Femur (tissue), 1 donor: ENCODE data around the gene IER5.
"Not testable (repeated sequence)": the region's sequence is repeated elsewhere in the genome, so short reads cannot be mapped to it uniquely, and the experiment has no call there.

ENCODE experiments used
- DNase-seq: peaks from one replicate; pipeline ENCODE4 v3.0.0-alpha.2; 2017

Gene IER5

GRCh38 chr1:181099152-181100014, 10.9 kb downstream of the IER5 start:
- no peak for DNase-seq

DNA sequence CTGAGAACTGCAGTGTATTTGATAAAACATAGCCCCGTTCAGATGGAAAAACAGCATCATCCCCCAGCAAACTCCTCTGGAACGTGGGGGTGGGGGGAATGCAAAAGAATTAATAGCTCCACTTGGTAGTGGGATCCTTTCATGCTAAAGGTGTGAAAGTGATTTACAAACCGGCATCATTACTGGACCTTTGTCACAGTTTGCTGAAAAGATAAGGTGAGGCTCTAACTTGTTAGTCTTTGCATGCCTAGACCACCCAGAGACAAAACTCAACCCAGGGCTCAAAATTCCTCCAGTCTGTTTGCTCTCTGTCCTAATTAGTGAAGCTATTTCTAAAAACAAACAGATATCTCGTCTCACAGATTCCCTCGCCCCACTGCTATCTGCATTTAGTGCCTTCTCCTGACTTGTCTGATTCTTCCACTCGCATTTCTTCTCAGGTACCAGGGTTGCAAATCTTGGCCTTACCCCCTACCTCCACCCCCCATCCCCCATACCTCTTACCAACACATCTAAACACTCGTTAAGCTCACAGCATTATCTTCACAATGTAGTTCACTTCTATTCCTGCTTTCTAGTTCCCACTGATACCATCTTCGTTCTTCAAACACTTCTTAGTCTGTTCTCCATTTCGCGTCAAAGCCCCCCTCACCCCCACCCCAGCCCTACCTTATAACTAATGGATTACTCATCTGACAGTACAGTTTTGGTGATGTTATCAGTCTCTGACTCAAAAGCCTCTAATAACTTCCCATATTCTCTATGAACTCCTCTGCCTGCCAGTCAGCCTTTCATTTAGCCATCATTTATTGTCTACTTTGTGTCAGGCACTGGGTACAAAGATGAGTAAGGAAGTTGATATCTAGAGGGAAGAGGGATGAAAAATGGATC, 11.8 kb downstream of the IER5 start:
- no peak for DNase-seq

DNA sequence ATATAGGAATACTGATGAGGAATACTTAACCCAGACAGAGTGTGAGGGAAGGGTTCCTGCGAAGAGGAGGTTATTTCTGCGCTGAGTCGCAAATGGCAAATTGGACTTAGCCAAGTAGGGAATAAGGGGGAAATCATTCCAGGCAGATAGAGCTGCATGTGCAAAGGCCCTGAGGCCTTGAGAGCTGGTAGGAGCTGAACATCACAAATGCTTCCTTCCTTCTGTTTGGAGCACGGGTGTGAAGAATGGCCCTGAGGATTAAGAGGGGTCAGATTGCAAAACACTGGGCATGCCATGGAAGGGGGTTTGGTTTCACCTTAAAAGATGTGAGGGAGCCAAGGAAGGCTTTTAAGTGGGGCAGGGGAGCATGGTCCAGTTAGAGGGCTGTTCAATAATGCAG, 12.4 kb downstream of the IER5 start:
- no peak for DNase-seq

DNA sequence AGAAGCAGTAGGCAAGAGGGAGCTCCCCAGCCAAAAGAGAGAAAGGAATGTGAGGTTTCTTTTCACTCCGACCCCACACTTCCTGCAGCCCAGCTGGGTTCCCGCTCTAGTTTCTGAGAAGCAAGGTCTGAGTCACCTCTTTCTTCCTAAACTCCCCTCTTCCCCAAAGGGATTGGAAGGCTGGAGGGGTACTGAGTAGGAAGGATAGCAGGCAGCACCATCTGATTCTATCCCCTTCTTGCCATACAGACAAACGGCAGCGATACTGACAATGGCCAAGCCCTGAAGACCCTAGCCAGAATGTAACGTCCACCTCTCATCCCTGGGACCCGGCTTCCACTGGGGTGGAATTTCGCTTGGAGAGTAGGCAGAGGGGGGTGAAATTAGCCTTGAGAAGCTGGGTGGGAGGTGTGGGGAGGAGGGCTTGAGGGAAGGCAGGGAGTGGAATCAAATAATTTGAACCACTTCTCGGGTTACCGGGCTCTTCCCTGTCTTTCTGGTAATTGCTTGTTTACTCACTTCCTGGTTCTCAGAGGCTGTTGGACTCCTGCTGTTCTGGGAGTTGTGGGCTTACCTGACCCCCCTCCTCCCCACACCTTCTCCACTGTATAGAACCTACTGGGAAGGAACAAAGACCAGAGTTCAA, 13.2 kb downstream of the IER5 start:
- no peak for DNase-seq

DNA sequence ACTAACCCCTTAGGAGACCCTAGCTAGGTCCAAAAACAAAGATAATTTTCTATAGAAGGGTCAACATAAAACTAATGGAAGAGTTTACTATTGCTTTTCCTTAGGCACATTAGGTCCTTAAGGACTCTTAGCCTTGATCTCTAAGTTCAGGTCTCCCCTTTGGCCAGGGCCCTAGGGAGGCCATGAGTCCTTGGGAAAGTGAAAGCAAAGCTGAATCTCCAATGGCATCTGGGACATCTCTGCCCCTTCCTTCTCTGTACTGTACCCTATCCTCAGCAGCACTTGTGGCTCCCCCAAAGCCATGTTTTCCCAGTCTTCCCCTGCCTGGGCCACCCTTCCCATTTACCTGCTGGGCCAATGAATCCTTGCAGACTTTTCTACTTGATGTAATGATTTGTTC, 14.3 kb downstream of the IER5 start:
- no peak for DNase-seq

DNA sequence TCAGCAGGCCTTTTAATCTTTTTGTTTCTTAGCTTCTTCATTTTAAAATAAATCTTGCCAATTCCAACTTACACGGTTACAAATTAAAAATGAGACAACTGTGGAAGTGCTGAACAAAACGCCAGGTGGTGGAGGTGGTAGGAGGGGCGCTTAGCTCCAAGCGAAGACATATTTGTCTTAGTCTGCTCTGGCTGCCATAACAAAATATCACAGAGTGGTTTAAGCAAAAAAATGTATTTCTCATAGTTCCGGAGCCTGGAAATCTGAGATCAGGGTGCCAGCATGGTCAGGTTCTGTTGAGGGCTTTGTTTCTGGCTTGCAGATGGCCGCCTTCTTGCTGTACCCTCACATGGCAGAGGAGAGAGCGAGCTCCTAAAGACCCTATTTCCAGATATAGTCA, 14.9 kb downstream of the IER5 start:
- DNase-seq = no peak

GRCh38 chr1:181104042-181104789, 15.7 kb downstream of the IER5 start:
- DNase-seq = no peak

- DNase-seq = no peak
These were observed 16.3 kb downstream of the IER5 start for GRCh38 chr1:181104790-181105133.

- DNase-seq = peak; percentile 95
These were observed 16.9 kb downstream of the IER5 start for GRCh38 chr1:181105134-181106021.

GRCh38 chr1:181106022-181106312, 17.5 kb downstream of the IER5 start:
- no peak for DNase-seq

- no peak for DNase-seq
These were observed 18.0 kb downstream of the IER5 start for GRCh38 chr1:181106479-181106878.

GRCh38 chr1:181107711-181108110, 19.2 kb downstream of the IER5 start:
- no peak for DNase-seq

DNA sequence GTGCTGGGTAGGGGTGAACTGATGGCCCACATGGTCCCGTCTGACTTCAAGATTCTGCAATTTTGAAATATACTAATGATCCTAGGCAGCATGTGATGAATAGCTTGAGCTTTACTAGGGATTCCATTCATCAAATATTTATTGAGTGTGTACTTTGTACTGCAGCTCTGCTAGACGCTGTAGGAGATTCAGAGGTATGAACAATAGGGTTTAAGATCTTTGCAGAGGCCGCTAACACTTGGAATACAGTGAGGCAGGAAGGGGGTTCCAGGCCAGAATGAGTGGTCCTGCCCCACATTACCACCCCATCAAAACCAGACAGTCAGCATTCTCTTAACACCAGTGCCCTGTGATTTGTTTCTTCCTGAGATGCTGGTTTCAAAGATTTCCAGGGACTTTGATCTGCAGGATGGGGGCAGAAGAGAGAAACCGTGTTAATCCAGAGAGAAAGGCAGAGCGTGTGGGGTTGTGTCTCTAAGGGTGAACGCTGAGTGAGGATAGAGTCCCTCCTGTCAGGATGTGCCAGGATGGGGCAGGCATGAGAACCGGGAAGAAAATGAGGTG, 19.9 kb downstream of the IER5 start:
- DNase-seq = no peak

DNA sequence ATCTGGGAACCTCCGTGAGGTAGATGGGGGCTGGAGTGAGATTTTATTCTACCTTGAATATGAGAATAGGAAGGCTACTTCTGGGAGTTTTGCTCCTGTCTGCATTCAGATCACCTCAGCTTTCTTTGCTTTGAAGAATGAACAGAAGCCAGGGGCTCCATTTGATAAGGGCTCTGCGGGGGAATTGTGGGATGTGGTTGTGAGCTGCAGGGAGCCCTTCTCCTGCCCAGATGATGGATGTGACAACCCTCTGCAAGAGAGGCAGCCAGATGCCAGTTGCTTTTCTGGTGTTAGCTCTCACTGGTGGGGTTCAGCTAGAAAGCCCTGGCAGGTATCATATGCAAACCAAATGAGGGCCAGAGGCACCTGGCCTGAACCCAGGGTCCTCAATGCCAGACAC, 21.5 kb downstream of the IER5 start:
- no peak for DNase-seq

DNA sequence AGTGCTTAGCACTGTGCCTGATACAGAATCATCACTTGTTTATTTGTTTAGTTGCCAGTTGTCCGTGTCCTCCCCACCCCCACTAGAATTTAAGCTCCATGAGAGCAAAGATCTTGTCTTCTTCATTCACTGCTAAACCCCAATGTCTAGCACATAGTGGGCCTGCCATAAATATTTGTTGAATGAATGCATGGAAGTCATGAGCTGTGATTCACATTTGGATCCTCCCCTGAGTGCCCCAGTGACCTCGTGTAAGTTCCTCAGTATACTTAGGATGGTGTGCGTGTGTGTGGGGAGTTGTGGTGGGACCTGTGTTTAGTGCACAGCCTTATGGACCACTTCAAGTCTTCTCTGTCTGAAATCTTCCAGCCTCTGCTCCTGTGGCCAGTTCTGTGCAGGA, 23.1 kb downstream of the IER5 start:
- DNase-seq = no peak

DNA sequence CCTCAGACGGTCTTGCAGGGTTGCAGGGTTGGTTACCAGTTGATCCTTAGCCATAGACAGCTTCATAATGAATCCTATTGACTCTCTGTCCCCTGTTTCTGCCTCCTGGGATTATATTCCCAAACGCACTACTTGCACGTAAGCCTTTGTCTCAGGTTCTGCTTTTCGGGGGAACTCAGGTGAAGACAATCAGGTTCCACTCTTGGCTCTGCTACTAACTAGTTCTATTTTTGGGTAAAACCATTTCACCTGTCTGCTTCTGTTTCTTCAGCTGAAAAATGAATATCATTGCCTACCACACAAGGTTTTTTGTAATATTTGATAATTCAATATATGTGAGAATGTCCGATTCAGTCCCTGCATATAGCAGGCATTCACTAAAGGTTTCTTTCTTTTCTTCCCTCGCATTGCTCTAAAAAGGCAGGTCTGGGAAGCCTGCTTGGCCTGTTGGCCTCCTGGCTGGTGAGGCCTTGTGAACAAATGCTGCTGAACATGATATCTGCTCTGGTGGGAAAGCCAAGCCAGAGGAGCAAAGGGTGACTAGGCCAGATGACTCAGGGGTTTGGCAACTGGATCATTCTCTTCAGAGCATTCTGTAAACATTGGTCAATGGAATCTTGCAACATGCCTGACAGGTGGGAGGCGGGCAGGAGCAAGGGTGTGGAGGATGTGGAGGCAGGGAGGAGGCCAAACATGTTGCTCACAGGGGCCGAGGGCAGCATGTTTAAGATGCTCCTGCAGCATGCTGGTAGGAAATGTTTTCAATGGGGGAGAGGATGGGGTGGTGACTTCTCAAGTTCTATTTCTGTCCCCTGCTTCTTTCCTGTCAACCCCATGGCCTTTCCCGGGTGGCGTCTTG, 23.8 kb downstream of the IER5 start:
- no peak for DNase-seq

- no peak for DNase-seq
These were observed 24.6 kb downstream of the IER5 start for GRCh38 chr1:181113059-181113641.

DNA sequence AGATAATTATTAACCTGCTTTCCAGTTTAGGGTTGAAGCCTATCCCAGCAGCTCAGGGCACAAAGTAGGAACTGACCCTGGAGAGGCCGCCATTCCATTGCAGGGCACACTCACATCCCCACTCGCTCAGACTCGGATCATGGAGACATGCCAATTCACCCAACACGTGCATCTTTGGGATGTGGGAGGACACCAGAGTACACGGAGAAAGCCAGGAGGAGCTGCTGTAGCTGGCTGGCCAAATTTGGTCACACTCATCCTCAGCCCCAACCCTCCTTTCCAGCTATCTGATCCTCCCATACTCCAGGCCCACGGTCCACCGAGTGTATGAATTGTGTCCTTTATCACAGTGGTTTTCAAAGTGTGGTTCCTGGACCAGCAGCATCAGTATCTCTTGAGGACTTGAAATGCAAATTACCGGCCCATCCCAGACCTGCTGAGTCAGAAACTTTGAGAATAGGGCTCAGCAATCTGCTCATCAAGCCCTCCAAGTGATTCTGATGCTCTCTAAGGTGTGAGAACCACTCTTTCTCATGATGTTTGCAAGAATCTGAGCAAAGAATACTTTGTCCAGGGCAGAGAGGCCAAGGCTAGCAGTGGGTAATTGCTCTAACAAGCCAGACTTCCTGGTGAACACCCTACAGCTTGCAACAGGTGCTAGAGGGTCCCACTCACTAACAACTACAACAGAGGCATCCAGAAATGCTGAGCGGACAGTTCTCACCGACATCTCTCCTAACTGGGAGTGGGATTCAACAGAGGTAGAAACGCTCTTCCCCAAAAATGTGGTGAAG, 26.3 kb downstream of the IER5 start:
- no peak for DNase-seq

DNA sequence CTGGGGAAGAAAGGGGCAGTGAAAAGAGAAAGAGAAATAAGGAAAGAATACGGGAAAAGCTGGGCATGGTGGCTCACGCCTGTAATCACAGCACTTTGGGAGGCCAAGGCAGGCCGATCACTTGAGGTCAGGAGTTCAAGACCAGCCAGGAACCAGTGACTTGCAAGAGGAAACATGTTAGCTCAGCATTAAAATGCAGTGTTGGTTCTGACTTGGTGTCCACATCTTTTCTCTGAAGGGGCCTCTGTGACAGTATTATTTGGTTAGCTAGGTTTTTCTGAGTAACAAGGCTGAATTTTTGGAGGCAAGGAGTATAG, 26.8 kb downstream of the IER5 start:
- DNase-seq = no peak

- DNase-seq = not testable (repeated sequence)
These were observed 27.5 kb downstream of the IER5 start for GRCh38 chr1:181115971-181116370.
